K562 (cell line): Measurements from ENCODE around the gene NES. TPM values are rescaled to one million over a fixed set of nuclear protein-coding genes. Genes with fewer than 3 reads are reported as not detected.

Source experiments
- ARID3A ChIP-seq: IDR thresholded peaks from 2 replicates; pipeline ENCODE4 v1.6.1; 2012; ENCODE audit warnings: low read depth, low read length, improper control_type of control experiment, borderline replicate concordance
- GTF2B ChIP-seq: IDR thresholded peaks from 2 replicates; pipeline ENCODE4 v1.6.1; 2011; ENCODE audit not compliant: insufficient read length; ENCODE audit errors: extremely low read depth
- HDGF ChIP-seq: fragments of 450-650 bp; IDR thresholded peaks from 2 replicates; pipeline ENCODE4 v1.6.1; 2016
- HMGN3 ChIP-seq: IDR thresholded peaks from 2 replicates; pipeline ENCODE4 v1.6.1; 2011; ENCODE audit warnings: borderline replicate concordance, low read depth, mild to moderate bottlenecking, mixed read lengths, low read length; ENCODE audit not compliant: insufficient read length; ENCODE audit errors: extremely low read depth
- IFI16 ChIP-seq: fragments of 250-450 bp; sonication (Bioruptor Pico); IDR thresholded peaks from 2 replicates; pipeline ENCODE4 v2.1.2; 2022; ENCODE audit warnings: mild to moderate bottlenecking, inconsistent platforms
- NR3C1 ChIP-seq: sonication (generic); formaldehyde crosslinking; IDR thresholded peaks from 2 replicates; pipeline ENCODE4 v1.8.1; 2022; ENCODE audit warnings: missing genetic modification reagents
- PTTG1 ChIP-seq: fragments of 450-650 bp; IDR thresholded peaks from 2 replicates; pipeline ENCODE4 v1.6.1; 2016; ENCODE audit warnings: low read depth, mild to moderate bottlenecking, missing genetic modification characterization, missing compliant biosample characterization
- RBM34 ChIP-seq: fragments of 200-400 bp; formaldehyde crosslinking; IDR thresholded peaks from 2 replicates; pipeline ENCODE4 v1.6.1; 2018; ENCODE audit warnings: low read length, borderline replicate concordance; ENCODE audit not compliant: insufficient read depth
- ZNF263 ChIP-seq: sonication (generic); formaldehyde crosslinking; IDR thresholded peaks from 2 replicates; pipeline ENCODE4 v1.8.0; 2022; ENCODE audit warnings: mild to moderate bottlenecking, missing genetic modification reagents, borderline replicate concordance
- polyA plus RNA-seq, 8 experiments: library from polyadenylated mRNA; depleted of rRNA in 4 of 8; stranded (reverse) in 5 of 8; unstranded in 3 of 8; fragments of >200 nt; fragmentation: Nextera tagmentation in 2 of 8; fragmentation: Illumina TruSeq in 1 of 8; extraction: Ambion mirVana in 2 of 8; extraction: Trizol in 1 of 8; gene quantifications; 2 replicates each; pipeline versions ENCODE4 v1.2.1 to v1.2.3, GENCODE V29; 2011 to 2014; ENCODE audit warnings: inconsistent platforms in 1 of 8, missing spikeins in 1 of 8
- total RNA-seq, 7 experiments: library from RNA; depleted of rRNA in 6 of 7; stranded (reverse); fragments of >200 nt in 6 of 7; fragmentation: Illumina TruSeq in 2 of 7; extraction: Trizol in 2 of 7; gene quantifications; 2 replicates each; pipeline versions ENCODE4 v1.2.1 to v1.2.3, GENCODE V29; 2011 to 2021; ENCODE audit warnings: low replicate concordance in 1 of 7
- TF ChIP-seq, protein P1 (sequence below): IDR thresholded peaks from 2 replicates; pipeline ENCODE4 v1.6.1; 2016; ENCODE audit warnings: missing genetic modification characterization, missing compliant biosample characterization
- TF ChIP-seq, protein P2 (sequence below): sonication (generic); formaldehyde crosslinking; IDR thresholded peaks from 2 replicates; pipeline ENCODE4 v1.8.1; 2023; ENCODE audit warnings: missing genetic modification reagents, mild to moderate bottlenecking, borderline replicate concordance
- TF ChIP-seq, protein P3 (sequence below): fragments of 250-450 bp; sonication (Bioruptor Pico); IDR thresholded peaks from 2 replicates; pipeline ENCODE4 v1.4.0; 2020; ENCODE audit warnings: mild to moderate bottlenecking
- TF ChIP-seq, protein P4 (sequence below): sonication (generic); formaldehyde crosslinking; IDR thresholded peaks from 2 replicates; pipeline ENCODE4 v1.8.1; 2023; ENCODE audit warnings: mild to moderate bottlenecking, missing genetic modification reagents, moderate library complexity

NES gene
- total and polyA plus RNA-seq, 9 of the 15 experiments (the other 6 are each of a cell fraction or from before 2014, with no cell fraction given) = 0.10 to 8.6 (median 4.2) TPM

- TF ChIP-seq, protein P1, sequence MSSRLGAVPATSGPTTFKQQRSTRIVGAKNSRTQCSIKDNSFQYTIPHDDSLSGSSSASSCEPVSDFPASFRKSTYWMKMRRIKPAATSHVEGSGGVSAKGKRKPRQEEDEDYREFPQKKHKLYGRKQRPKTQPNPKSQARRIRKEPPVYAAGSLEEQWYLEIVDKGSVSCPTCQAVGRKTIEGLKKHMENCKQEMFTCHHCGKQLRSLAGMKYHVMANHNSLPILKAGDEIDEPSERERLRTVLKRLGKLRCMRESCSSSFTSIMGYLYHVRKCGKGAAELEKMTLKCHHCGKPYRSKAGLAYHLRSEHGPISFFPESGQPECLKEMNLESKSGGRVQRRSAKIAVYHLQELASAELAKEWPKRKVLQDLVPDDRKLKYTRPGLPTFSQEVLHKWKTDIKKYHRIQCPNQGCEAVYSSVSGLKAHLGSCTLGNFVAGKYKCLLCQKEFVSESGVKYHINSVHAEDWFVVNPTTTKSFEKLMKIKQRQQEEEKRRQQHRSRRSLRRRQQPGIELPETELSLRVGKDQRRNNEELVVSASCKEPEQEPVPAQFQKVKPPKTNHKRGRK = no peak
- TF ChIP-seq RBM34 = no peak
- TF ChIP-seq, protein P2, sequence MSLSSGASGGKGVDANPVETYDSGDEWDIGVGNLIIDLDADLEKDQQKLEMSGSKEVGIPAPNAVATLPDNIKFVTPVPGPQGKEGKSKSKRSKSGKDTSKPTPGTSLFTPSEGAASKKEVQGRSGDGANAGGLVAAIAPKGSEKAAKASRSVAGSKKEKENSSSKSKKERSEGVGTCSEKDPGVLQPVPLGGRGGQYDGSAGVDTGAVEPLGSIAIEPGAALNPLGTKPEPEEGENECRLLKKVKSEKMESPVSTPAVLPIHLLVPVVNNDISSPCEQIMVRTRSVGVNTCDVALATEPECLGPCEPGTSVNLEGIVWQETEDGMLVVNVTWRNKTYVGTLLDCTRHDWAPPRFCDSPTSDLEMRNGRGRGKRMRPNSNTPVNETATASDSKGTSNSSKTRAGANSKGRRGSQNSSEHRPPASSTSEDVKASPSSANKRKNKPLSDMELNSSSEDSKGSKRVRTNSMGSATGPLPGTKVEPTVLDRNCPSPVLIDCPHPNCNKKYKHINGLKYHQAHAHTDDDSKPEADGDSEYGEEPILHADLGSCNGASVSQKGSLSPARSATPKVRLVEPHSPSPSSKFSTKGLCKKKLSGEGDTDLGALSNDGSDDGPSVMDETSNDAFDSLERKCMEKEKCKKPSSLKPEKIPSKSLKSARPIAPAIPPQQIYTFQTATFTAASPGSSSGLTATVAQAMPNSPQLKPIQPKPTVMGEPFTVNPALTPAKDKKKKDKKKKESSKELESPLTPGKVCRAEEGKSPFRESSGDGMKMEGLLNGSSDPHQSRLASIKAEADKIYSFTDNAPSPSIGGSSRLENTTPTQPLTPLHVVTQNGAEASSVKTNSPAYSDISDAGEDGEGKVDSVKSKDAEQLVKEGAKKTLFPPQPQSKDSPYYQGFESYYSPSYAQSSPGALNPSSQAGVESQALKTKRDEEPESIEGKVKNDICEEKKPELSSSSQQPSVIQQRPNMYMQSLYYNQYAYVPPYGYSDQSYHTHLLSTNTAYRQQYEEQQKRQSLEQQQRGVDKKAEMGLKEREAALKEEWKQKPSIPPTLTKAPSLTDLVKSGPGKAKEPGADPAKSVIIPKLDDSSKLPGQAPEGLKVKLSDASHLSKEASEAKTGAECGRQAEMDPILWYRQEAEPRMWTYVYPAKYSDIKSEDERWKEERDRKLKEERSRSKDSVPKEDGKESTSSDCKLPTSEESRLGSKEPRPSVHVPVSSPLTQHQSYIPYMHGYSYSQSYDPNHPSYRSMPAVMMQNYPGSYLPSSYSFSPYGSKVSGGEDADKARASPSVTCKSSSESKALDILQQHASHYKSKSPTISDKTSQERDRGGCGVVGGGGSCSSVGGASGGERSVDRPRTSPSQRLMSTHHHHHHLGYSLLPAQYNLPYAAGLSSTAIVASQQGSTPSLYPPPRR (CRISPR knock-in tag) = no peak
- TF ChIP-seq, protein P3, sequence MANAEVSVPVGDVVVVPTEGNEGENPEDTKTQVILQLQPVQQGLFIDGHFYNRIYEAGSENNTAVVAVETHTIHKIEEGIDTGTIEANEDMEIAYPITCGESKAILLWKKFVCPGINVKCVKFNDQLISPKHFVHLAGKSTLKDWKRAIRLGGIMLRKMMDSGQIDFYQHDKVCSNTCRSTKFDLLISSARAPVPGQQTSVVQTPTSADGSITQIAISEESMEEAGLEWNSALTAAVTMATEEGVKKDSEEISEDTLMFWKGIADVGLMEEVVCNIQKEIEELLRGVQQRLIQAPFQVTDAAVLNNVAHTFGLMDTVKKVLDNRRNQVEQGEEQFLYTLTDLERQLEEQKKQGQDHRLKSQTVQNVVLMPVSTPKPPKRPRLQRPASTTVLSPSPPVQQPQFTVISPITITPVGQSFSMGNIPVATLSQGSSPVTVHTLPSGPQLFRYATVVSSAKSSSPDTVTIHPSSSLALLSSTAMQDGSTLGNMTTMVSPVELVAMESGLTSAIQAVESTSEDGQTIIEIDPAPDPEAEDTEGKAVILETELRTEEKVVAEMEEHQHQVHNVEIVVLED (CRISPR knock-in tag) = no peak
- no peak for TF ChIP-seq HDGF
- TF ChIP-seq ZNF263 (CRISPR knock-in tag) = peak; percentile 68; the same call in 1 of the 2 replicates
- no peak for TF ChIP-seq HMGN3
- TF ChIP-seq PTTG1 (tag) = no peak
- TF ChIP-seq IFI16 = no peak
- TF ChIP-seq, protein P4, sequence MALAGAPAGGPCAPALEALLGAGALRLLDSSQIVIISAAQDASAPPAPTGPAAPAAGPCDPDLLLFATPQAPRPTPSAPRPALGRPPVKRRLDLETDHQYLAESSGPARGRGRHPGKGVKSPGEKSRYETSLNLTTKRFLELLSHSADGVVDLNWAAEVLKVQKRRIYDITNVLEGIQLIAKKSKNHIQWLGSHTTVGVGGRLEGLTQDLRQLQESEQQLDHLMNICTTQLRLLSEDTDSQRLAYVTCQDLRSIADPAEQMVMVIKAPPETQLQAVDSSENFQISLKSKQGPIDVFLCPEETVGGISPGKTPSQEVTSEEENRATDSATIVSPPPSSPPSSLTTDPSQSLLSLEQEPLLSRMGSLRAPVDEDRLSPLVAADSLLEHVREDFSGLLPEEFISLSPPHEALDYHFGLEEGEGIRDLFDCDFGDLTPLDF = no peak
- no peak for TF ChIP-seq NR3C1 (CRISPR knock-in tag)
- no peak for TF ChIP-seq ARID3A
- TF ChIP-seq GTF2B = no peak
These were observed 28.9 kb upstream of the NES start (continued) for GRCh38 chr1:156705918-156706656.
